GM23248 (cell line): ENCODE measurements around the gene DDX31.
"Not testable (repeated sequence)": the region's sequence is repeated elsewhere in the genome, so short reads cannot be mapped to it uniquely, and the experiment has no call there.

Source experiments
- EZH2 ChIP-seq: fragments of 200-600 bp; sonication (generic); IDR thresholded peaks from 2 replicates; pipeline ENCODE4 v1.6.1; 2018; ENCODE audit warnings: antibody characterized with exemption, mild to moderate bottlenecking; ENCODE audit not compliant: insufficient read depth, poor library complexity, severe bottlenecking
- EZH2phosphoT487 ChIP-seq: fragments of 200-600 bp; sonication (generic); IDR thresholded peaks from 2 replicates; pipeline ENCODE4 v1.6.1; 2018; ENCODE audit warnings: antibody characterized with exemption, moderate library complexity, mild to moderate bottlenecking, low read depth; ENCODE audit not compliant: insufficient read depth

DNA sequence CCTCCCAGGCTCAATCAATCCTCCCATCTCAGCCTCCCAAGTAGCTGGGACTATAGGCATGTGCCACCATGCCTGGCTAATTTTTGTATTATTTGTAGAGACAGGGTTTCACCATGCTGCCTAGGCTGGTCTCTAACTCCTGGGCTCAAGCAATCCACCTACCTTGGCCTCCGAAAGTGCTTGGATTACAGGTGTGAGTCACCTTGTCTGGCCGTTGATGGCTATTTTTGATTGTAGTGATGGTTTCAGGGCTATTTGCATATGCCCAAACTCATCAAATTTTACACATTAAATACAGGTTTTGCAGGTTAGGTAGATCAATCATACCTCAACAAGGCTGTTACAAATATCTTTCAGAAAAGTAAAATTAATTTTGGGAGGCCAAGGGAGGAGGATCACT is 101.0 kb downstream of the DDX31 start:
- TF ChIP-seq EZH2, EZH2phosphoT487: not testable (repeated sequence)
